ENCODE measurements around the gene PLOD3.

DNA sequence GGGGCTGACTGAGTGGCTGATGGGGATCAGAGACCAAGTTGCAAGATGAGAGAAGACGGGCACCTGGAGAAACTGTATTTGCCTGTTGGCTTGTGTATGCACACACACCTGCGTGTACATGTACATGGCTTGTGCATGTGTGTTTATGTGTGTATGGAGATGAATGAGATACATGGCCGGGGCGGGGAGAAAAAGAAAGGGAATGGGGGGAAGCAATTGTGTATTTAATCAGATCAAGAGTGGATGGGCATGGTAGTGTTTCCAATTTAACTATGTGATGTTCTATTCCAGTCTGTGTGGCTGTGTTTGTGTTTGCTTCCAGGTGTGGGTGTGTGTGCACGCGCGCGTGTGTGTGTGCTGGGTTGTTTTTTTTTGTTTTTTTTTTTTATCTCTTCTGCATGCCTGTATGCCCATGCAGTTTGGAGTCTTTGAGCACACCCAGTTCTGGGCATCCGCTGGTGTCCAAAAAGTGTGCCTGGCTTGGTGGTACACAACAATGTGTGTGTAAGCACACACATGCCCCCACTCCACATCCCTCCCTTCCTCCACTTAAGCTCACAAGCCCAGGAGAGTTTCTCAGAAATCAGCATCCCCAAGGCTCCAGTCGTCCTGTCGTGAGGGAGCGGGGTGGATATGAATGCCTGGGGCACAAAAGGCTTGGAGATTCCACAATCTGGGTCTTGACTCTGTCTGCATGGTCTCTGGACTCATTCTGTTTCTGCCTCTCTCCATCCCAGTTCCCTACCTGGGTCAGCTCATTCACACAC is 49.6 kb downstream of the PLOD3 start:
- TF ChIP-seq EZH2 (IDR thresholded peaks at IDR 0.05; ENCODE audit: insufficient read depth, poor library complexity, severe bottlenecking) (no peak), EZH2phosphoT487 (IDR thresholded peaks at IDR 0.05; ENCODE audit: insufficient read depth, low read depth) (no peak)

All from GM23248 (cell line).